ENCODE results near the gene GSTP1.

- no peak for TF ChIP-seq KAT8 (IDR thresholded peaks at IDR 0.05; ENCODE audit: low read depth)
- TF ChIP-seq ZNF583 (CRISPR knock-in tag; IDR thresholded peaks at IDR 0.05), result no peak
- TF ChIP-seq RAD21 (CRISPR knock-in tag; conservative IDR thresholded peaks at IDR 0.05 in 1 of 2, IDR thresholded peaks at IDR 0.05 in 1 of 2), result no peak
- TF ChIP-seq RUNX1 (IDR thresholded peaks at IDR 0.05; ENCODE audit: low read depth), result no peak
- no peak for TF ChIP-seq MAFK (IDR thresholded peaks at IDR 0.05; ENCODE audit: low read length)
- TF ChIP-seq ZFX (CRISPR knock-in tag; IDR thresholded peaks at IDR 0.05), result no peak
- TF ChIP-seq TCF7 (IDR thresholded peaks at IDR 0.05; ENCODE audit: borderline replicate concordance), result no peak
- TF ChIP-seq, protein P1, sequence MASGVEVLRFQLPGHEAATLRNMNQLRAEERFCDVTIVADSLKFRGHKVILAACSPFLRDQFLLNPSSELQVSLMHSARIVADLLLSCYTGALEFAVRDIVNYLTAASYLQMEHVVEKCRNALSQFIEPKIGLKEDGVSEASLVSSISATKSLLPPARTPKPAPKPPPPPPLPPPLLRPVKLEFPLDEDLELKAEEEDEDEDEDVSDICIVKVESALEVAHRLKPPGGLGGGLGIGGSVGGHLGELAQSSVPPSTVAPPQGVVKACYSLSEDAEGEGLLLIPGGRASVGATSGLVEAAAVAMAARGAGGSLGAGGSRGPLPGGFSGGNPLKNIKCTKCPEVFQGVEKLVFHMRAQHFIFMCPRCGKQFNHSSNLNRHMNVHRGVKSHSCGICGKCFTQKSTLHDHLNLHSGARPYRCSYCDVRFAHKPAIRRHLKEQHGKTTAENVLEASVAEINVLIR (CRISPR knock-in tag; IDR thresholded peaks at IDR 0.05), result no peak
- TF ChIP-seq ID3 (CRISPR knock-in tag; IDR thresholded peaks at IDR 0.05), result no peak
- no peak for TF ChIP-seq ID3 (tag; IDR thresholded peaks at IDR 0.05)
These were observed 12.2 kb upstream of the GSTP1 start for GRCh38 chr11:67571443-67571842.
